Measurements from ENCODE around the gene ANLN. TPM values are rescaled to one million over a fixed set of nuclear protein-coding genes. Genes with fewer than 3 reads are reported as not detected.

ANLN gene
- total and polyA plus RNA-seq, 2 experiments from 2014 or later: 26.9 to 66.7 TPM

- no peak for TF ChIP-seq ZNF462 (CRISPR knock-in tag; IDR thresholded peaks at IDR 0.05)
- TF ChIP-seq ZNF331 (CRISPR knock-in tag; IDR thresholded peaks at IDR 0.05; ENCODE audit: low read depth): no peak
- TF ChIP-seq POLR2AphosphoS5 (IDR thresholded peaks at IDR 0.05; ENCODE audit: low read depth): no peak
- no peak for TF ChIP-seq CREB1 (CRISPR knock-in tag; IDR thresholded peaks at IDR 0.05; ENCODE audit: low read depth)
- TF ChIP-seq NANOG (IDR thresholded peaks at IDR 0.05; ENCODE audit: borderline replicate concordance): no peak
Observed at GRCh38 chr7:36346260-36346831, 43.3 kb upstream of the ANLN start (continued).

GRCh38 chr7:36348256-36348655 lies 41.4 kb upstream of the ANLN start:
- Mint-ChIP-seq H3K27ac (no peak overlapping the region), H3K4me3 (no peak overlapping the region), H3K4me1 (peaks cover 9% of the 10 kb centered on the region; the same call in 2 of the 3 replicates), H3K27me3 (ENCODE audit: insufficient read depth, low read depth, poor library complexity) (no peaks in the 10 kb centered on the region), H3K9me3 (peaks cover 3% of the 10 kb centered on the region; the same call in 1 of the 3 replicates), H3K36me3 (ENCODE audit: low read depth) (no peaks in the 10 kb centered on the region)
- no peaks in the 10 kb centered on the region for H3F3A ChIP-seq (replicated peaks; ENCODE audit: low read depth)
- DNase-seq (ENCODE audit: low spot score) (no peak), ATAC-seq (no peak)
- no peaks in the 10 kb centered on the region for H3K79me2 ChIP-seq (replicated peaks; ENCODE audit: insufficient read depth)
- no peaks in the 10 kb centered on the region for H4K20me1 ChIP-seq (replicated peaks; ENCODE audit: insufficient read depth)
- H3K4me3 ChIP-seq: no peak overlapping the region
- H2AFZ ChIP-seq: no peak overlapping the region
- no peaks in the 10 kb centered on the region for H3K27me3 ChIP-seq (ENCODE audit: insufficient read depth)
- no peaks in the 10 kb centered on the region for H3K36me3 ChIP-seq (ENCODE audit: insufficient read depth)
- no peak overlapping the region for H3K4me2 ChIP-seq
- H3K27ac ChIP-seq (ENCODE audit: low read depth): no peak overlapping the region
- no peaks in the 10 kb centered on the region for H3K9me2 ChIP-seq (ENCODE audit: insufficient read depth)
- peaks cover 5% of the 10 kb centered on the region for H3K4me1 ChIP-seq (ENCODE audit: insufficient read depth)
- no peak for TF ChIP-seq JUNB (IDR thresholded peaks at IDR 0.05; ENCODE audit: unreplicated experiment)
- TF ChIP-seq ETS1 (IDR thresholded peaks at IDR 0.05): no peak
- TF ChIP-seq EZH2 (IDR thresholded peaks at IDR 0.05; ENCODE audit: low read depth, unreplicated experiment): no peak
- no peak for TF ChIP-seq NANOG (IDR thresholded peaks at IDR 0.05; ENCODE audit: borderline replicate concordance)
- TF ChIP-seq ZNF331 (CRISPR knock-in tag; IDR thresholded peaks at IDR 0.05; ENCODE audit: low read depth): no peak
- TF ChIP-seq ZNF114 (CRISPR knock-in tag; IDR thresholded peaks at IDR 0.05): no peak
- no peak for TF ChIP-seq ZNF462 (CRISPR knock-in tag; IDR thresholded peaks at IDR 0.05)
